Vagina (tissue), 2 donors: ENCODE measurements around the gene CRTAP.
"Not testable (repeated sequence)": the region's sequence is repeated elsewhere in the genome, so short reads cannot be mapped to it uniquely, and the experiment has no call there.

Experiments used
- CTCF ChIP-seq, 3 experiments: fragments of 450-650 bp in 2 of 3; fragments of 200-600 bp in 1 of 3; sonication (generic) in 1 of 3; IDR thresholded peaks; one replicate each; pipeline ENCODE4 v1.5.1; 2017 to 2019; ENCODE audit warnings: antibody characterized with exemption in 3 of 3, mild to moderate bottlenecking in 2 of 3, moderate library complexity in 2 of 3
- POLR2AphosphoS5 ChIP-seq, 2 donors: sonication (generic); formaldehyde crosslinking; IDR thresholded peaks; one replicate each; pipeline ENCODE4 v1.9.0; 2017; ENCODE audit warnings: antibody characterized with exemption in 2 of 2, mild to moderate bottlenecking in 2 of 2, low read depth in 1 of 2; ENCODE audit not compliant: insufficient read depth in 1 of 2

GRCh38 chr3:33139006-33139623, 25.3 kb downstream of the CRTAP start:
- not testable (repeated sequence) for TF ChIP-seq CTCF (IDR thresholded peaks at IDR 0.05); POLR2AphosphoS5 (IDR thresholded peaks at IDR 0.05; ENCODE audit: insufficient read depth in 1 of 2, low read depth in 1 of 2)
